ENCODE results near the gene PABPC1L. TPM values are rescaled to one million over a fixed set of nuclear protein-coding genes. Genes with fewer than 3 reads are reported as not detected.

Gene PABPC1L
- total RNA-seq, 2 donors from 2014 or later, result 129 to 142 TPM

DNA sequence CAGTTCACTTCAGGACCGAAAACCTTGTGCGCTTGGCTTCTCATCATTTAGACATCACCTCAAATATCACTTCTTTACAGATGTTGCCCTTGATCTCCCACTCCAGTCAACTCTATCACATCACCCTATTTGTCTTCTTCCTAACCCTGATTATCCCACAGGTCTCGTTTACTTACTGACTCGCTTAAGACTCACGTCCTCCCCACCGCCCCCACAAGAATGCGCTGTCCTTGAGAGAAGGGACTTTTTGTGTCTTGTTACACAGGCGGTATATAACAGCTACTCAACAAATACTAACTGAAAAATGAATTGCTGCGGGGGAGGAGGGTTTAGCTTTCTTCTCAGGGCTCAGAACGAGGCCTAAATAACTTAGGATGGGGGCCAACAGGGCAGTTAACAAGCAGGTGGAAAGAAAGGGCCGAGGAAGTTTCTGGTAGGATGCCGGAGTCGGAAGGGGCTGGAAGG, 49.8 kb downstream of the PABPC1L start:
- H3K4me3 Mint-ChIP-seq, result peak overlapping the region; percentile 80
- peaks cover 26% of the 10 kb centered on the region for H3K36me3 ChIP-seq (ENCODE audit: control insufficient read depth, insufficient read depth, low read length)
- peak overlapping the region; percentile 95 for H3K27ac Mint-ChIP-seq
- peaks cover 17% of the 10 kb centered on the region for H3K27me3 Mint-ChIP-seq (ENCODE audit: insufficient read depth)
- H3K9me3 ChIP-seq (ENCODE audit: control insufficient read depth, low read length), result no peaks in the 10 kb centered on the region
- peaks cover 19% of the 10 kb centered on the region for H3K27me3 ChIP-seq (ENCODE audit: control insufficient read depth, insufficient read depth, low read length, poor library complexity, severe bottlenecking)
- H3K36me3 Mint-ChIP-seq (ENCODE audit: low read depth), result peaks cover 34% of the 10 kb centered on the region
- H3K9me3 Mint-ChIP-seq, result peaks cover 1% of the 10 kb centered on the region
- H3K4me1 Mint-ChIP-seq, result peaks cover 48% of the 10 kb centered on the region
- no peak overlapping the region for H3K27ac ChIP-seq (ENCODE audit: low read depth, low read length)
- TF ChIP-seq, protein P1, sequence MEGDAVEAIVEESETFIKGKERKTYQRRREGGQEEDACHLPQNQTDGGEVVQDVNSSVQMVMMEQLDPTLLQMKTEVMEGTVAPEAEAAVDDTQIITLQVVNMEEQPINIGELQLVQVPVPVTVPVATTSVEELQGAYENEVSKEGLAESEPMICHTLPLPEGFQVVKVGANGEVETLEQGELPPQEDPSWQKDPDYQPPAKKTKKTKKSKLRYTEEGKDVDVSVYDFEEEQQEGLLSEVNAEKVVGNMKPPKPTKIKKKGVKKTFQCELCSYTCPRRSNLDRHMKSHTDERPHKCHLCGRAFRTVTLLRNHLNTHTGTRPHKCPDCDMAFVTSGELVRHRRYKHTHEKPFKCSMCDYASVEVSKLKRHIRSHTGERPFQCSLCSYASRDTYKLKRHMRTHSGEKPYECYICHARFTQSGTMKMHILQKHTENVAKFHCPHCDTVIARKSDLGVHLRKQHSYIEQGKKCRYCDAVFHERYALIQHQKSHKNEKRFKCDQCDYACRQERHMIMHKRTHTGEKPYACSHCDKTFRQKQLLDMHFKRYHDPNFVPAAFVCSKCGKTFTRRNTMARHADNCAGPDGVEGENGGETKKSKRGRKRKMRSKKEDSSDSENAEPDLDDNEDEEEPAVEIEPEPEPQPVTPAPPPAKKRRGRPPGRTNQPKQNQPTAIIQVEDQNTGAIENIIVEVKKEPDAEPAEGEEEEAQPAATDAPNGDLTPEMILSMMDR (conservative IDR thresholded peaks at IDR 0.05), result peak; percentile 33
- peaks cover 8% of the 10 kb centered on the region for H3K4me1 ChIP-seq (ENCODE audit: control insufficient read depth, insufficient read depth, low read length)
- peak overlapping the region; percentile 80 for H3K4me3 ChIP-seq (ENCODE audit: low read length)
- DNase-seq, result peak; percentile 67
- H3K9ac ChIP-seq (ENCODE audit: extremely low read depth, low read length, poor library complexity, severe bottlenecking), result peak overlapping the region; percentile 71
- WGBS, 2 experiments (ENCODE audit: insufficient coverage in 1 of 2, insufficient read length in 1 of 2), result 12 to 16% methylated on average over 3 to 12 of the region's 13 CpGs

DNA sequence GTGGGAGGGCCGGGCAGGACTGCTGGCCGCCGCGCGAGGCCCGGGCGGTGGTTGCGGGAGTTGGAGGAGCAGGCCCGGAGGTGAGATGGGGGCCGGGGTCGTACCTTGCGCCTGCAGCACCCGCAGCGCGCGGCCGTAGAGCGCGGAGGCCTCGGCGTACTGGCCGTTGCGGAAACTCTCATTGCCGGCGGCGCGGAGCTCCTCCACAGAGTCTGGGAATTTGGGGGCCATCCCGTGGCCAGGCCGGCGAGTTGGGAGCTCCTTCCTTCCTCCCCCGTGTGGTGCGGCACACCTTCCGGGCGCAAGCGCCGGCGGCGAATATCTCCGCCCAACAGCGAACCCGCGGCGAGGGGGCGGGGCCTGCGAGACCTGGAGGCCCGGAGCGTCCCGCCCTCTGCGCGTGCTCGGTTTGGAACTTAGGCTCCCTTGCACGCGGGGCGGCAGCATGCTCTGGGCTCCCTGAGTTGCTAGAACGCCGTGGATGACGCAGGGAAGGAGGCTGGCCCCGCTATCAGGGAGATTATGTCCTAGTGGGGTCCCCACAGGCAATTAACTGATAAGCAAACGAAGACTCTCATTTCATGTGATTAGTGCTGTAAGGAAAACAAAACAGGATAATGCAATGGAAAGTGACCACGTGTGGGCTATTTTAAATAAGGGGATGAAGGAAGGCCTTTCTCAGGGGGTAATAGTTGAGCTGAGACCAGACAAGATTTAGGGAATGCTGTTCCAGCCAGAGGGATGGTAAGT, 50.4 kb downstream of the PABPC1L start, which contains the start of gene TOMM34:
Gene TOMM34 (minus strand): TSS at position 295 of the 750 bp plus-strand sequence. CDS start 64 bp downstream, at position 231.
- peaks cover 19% of the 10 kb centered on the region for H3K27me3 Mint-ChIP-seq (ENCODE audit: insufficient read depth)
- WGBS, 2 experiments (ENCODE audit: insufficient coverage in 1 of 2, insufficient read length in 1 of 2), result 0% methylated on average over 26 to 60 of the region's 60 CpGs
- Histone ChIP-seq H3K9ac (ENCODE audit: extremely low read depth, low read length, poor library complexity, severe bottlenecking) (peak within 1 kb of the TSS; percentile 71), H3K36me3 (ENCODE audit: control insufficient read depth, insufficient read depth, low read length) (peaks cover 20% of the 10 kb centered on the region), H3K4me1 (ENCODE audit: control insufficient read depth, insufficient read depth, low read length) (peaks cover 4% of the 10 kb centered on the region), H3K9me3 (ENCODE audit: control insufficient read depth, low read length) (no peaks in the 10 kb centered on the region), H3K27ac (ENCODE audit: low read depth, low read length) (no peak within 1 kb of the TSS), H3K27me3 (ENCODE audit: control insufficient read depth, insufficient read depth, low read length, poor library complexity, severe bottlenecking) (peaks cover 19% of the 10 kb centered on the region), H3K4me3 (ENCODE audit: low read length) (peak within 1 kb of the TSS; percentile 80)
- H3K9me3 Mint-ChIP-seq, result peaks cover 1% of the 10 kb centered on the region
- H3K27ac Mint-ChIP-seq, result peak within 1 kb of the TSS; percentile 95
- peak within 1 kb of the TSS; percentile 80 for H3K4me3 Mint-ChIP-seq
- peak; percentile 98 for DNase-seq
- TF ChIP-seq, protein P1 (conservative IDR thresholded peaks at IDR 0.05), result peak; percentile 20
- H3K4me1 Mint-ChIP-seq, result peaks cover 43% of the 10 kb centered on the region
- H3K36me3 Mint-ChIP-seq (ENCODE audit: low read depth), result peaks cover 28% of the 10 kb centered on the region

DNA sequence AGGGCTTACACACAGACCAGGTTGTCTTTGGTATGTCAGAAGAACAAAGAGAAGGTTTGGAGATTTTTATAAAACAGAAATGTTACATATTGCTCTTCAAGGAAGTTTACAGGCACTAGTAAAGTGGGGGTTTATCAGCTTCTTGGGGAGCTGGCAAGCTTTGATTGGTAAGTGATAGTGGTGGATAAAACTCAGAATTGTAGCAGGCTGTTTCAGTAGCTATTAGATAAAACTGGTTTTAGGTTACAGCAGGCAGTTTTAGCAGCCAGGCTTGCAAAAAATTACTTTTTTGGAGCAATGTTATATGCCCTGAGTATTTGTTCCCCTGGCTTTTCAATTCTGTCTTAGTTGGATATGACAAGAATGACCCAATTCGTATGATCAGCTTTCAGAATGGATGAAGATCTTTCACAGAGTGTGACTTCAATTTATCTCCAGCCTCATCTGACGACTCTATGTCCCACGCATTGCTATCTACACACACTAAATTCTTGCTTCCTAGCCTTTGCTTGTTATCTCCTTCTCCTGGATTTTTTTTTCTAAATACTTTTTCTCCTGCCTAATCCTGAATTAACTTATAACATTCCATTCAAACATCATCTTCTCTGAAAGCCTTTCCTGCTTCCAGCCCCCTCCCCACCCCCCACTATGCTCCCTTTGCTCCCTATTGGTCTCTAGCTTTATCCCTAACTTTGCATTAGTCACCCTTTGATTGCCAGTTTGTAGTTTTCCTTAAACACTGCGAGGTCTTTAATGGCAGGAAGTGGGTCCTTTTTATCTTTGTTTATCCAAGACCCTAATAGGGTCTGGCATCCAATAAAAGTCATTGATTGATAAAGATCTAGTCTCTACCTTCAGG, 51.4 kb downstream of the PABPC1L start:
- TF ChIP-seq, protein P1 (conservative IDR thresholded peaks at IDR 0.05), result no peak
- Histone ChIP-seq H3K4me1 (ENCODE audit: control insufficient read depth, insufficient read depth, low read length) (peaks cover 8% of the 10 kb centered on the region), H3K9me3 (ENCODE audit: control insufficient read depth, low read length) (no peaks in the 10 kb centered on the region), H3K27me3 (ENCODE audit: control insufficient read depth, insufficient read depth, low read length, poor library complexity, severe bottlenecking) (peaks cover 19% of the 10 kb centered on the region), H3K9ac (ENCODE audit: extremely low read depth, low read length, poor library complexity, severe bottlenecking) (no peak overlapping the region), H3K4me3 (ENCODE audit: low read length) (peak overlapping the region; percentile 80), H3K27ac (ENCODE audit: low read depth, low read length) (no peak overlapping the region), H3K36me3 (ENCODE audit: control insufficient read depth, insufficient read depth, low read length) (peaks cover 10% of the 10 kb centered on the region)
- 33 to 40% methylated on average over 4 of the region's 4 CpGs for WGBS, 2 experiments (ENCODE audit: insufficient coverage in 1 of 2, insufficient read length in 1 of 2)
- Mint-ChIP-seq H3K9me3 (peaks cover 1% of the 10 kb centered on the region), H3K4me1 (peaks cover 42% of the 10 kb centered on the region), H3K27ac (peak overlapping the region; percentile 66), H3K4me3 (peak overlapping the region; percentile 80), H3K36me3 (ENCODE audit: low read depth) (peaks cover 18% of the 10 kb centered on the region), H3K27me3 (ENCODE audit: insufficient read depth) (peaks cover 19% of the 10 kb centered on the region)
- DNase-seq, result no peak
